Suprapubic skin (tissue), 4 donors: ENCODE results near the gene UBA1.

Experiments used
- EP300 ChIP-seq: sonication (generic); formaldehyde crosslinking; IDR thresholded peaks from one replicate; pipeline ENCODE4 v1.6.1; 2017; ENCODE audit warnings: antibody characterized with exemption
- POLR2A ChIP-seq, 2 donors: fragments of 450-650 bp; IDR thresholded peaks; one replicate each; pipeline ENCODE4 v1.6.1; 2017; ENCODE audit warnings: antibody characterized with exemption in 2 of 2, mild to moderate bottlenecking in 2 of 2, moderate library complexity in 2 of 2
- POLR2AphosphoS5 ChIP-seq, 3 donors: sonication (generic); formaldehyde crosslinking; IDR thresholded peaks; one replicate each; pipeline ENCODE4 v1.6.1; 2017; ENCODE audit warnings: antibody characterized with exemption in 3 of 3
- TF ChIP-seq, protein P1 (sequence below), 2 donors: fragments of 200-600 bp in 1 of 2; fragments of 450-650 bp in 1 of 2; sonication (generic) in 1 of 2; IDR thresholded peaks; one replicate each; pipeline ENCODE4 v1.5.1; 2016 to 2019; ENCODE audit warnings: antibody characterized with exemption in 2 of 2, mild to moderate bottlenecking in 1 of 2, moderate library complexity in 1 of 2

DNA sequence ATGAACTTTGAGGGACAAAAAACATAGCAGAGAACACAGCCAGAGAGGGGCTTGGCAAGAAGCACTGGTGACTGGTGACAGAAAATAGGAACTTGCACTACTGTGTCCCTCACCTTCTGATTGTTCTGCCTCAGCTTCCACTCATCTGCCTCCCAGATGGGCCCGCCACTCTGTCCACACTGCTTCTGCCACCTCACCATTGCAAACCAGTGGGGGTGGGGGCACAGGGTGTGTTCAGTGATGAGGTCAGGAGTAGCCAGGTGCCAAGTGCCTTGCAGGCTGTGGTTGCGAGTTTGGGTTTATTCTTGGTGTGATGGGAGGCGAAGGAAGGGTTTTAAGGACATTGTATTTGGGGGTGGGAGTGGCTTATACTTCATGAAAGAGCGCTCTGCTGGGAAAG, 9.1 kb upstream of the UBA1 start:
- TF ChIP-seq, protein P1, sequence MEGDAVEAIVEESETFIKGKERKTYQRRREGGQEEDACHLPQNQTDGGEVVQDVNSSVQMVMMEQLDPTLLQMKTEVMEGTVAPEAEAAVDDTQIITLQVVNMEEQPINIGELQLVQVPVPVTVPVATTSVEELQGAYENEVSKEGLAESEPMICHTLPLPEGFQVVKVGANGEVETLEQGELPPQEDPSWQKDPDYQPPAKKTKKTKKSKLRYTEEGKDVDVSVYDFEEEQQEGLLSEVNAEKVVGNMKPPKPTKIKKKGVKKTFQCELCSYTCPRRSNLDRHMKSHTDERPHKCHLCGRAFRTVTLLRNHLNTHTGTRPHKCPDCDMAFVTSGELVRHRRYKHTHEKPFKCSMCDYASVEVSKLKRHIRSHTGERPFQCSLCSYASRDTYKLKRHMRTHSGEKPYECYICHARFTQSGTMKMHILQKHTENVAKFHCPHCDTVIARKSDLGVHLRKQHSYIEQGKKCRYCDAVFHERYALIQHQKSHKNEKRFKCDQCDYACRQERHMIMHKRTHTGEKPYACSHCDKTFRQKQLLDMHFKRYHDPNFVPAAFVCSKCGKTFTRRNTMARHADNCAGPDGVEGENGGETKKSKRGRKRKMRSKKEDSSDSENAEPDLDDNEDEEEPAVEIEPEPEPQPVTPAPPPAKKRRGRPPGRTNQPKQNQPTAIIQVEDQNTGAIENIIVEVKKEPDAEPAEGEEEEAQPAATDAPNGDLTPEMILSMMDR (IDR thresholded peaks at IDR 0.05) = no peak
- TF ChIP-seq POLR2AphosphoS5 (IDR thresholded peaks at IDR 0.05) (no peak), POLR2A (IDR thresholded peaks at IDR 0.05) (no peak), EP300 (no peak)
